NCI-H128 (cell line): ENCODE measurements around the gene MOXD1.

Experiments used
- DNase-seq: peaks from one replicate; lab custom pipeline; 2025; ENCODE audit not compliant: unreplicated experiment; lab: John Stamatoyannopoulos, UW

The MOXD1 gene

DNA sequence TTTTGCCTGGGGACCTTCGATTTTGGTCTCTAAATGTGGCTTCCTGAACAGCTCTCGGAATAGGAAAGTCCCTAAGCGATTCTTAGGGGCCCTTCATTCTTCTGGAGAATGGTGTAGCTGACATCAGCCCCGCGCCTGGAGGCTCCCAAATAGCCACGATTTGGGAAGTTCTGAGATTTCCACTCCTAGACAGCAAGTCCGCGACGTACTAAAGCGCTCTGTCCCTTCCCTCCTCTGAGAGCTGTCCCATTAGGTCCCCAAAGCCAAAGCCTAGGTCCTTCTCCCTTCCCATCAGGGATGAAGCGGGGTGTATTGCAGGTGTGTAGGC lies 756 bp downstream of the MOXD1 start:
- DNase-seq, result no peak

GRCh38 chr6:132399376-132400074 lies 1.8 kb downstream of the MOXD1 start:
- no peak for DNase-seq

GRCh38 chr6:132395015-132395597 lies 6.2 kb downstream of the MOXD1 start:
- no peak for DNase-seq

GRCh38 chr6:132392792-132393191 lies 8.5 kb downstream of the MOXD1 start:
- no peak for DNase-seq

DNA sequence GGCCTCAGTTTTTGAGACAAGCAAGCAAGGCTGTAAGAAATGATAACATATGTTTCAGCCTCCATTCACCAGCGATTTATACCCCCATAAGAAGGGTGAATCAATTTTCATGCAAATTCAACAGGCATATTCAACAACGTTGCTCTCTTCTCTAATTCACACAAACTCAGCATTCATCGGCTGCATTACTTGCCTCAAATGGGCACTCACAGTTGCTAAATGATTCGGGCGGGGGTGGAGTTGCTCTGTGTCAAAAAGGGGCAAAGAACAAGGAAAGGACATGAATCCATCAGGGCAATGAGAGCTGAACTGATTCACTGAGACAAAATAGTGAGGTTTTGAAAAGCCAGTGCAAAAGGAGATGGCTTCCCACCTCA lies 9.0 kb downstream of the MOXD1 start:
- DNase-seq, result no peak

- DNase-seq, result no peak
Measured at GRCh38 chr6:132391391-132392269, 9.6 kb downstream of the MOXD1 start.

DNA sequence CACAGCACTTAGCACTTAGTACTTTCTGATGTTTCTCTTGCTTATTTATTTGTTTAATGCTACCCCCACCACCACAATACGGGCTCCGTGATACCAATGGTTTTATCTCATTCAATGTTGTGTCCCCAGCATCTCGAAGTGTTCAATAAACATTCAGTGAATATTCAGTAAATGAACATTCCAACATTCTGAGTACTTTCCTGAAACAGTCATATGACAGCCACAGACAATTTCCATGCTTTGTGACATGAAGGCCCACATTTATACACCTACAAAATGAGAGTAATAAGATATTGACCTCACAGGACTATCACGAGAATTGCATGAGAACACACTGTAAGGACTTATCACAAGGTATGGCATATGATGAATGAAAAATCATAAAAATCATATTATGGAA lies 10.8 kb downstream of the MOXD1 start:
- no peak for DNase-seq

DNA sequence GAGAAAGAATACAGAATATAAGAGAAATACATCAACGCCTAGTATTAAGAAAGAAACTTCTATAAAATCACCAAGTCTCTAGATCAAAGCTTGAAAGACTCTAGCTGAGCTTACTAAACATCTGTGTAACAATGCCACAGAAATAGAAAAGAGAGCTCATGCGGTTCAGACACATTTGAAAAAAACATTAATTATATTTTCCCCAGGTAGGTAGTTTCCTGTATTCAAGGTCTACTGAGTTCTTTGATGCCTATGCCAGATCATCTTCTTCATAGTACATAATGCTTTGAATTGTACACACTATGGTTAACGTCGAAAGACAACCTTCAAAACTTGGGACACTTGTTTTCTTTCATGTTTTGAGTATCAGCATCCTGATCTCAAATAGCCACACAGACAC lies 11.3 kb downstream of the MOXD1 start:
- no peak for DNase-seq

DNA sequence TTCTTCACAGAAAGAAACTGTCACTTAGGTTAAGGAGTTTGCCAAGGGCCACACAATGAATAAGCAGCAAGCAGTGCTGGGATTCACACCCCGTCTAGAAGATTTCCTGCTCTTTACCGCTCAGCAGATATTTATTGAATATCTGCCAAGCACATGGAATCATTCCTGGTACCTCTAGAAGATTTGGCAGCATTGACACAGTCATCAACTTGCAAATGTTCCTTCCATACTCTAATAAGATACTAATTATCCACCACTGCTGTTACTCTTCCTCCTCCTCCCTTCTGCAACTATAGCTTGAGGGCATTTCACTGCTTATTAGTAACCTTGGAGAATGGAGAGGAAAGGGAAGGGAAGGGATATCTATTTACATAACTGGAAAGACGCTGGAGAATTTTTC lies 13.0 kb downstream of the MOXD1 start:
- DNase-seq, result no peak

GRCh38 chr6:132382630-132383175 lies 18.6 kb downstream of the MOXD1 start:
- no peak for DNase-seq

GRCh38 chr6:132381381-132381780 lies 19.9 kb downstream of the MOXD1 start:
- DNase-seq, result no peak

GRCh38 chr6:132380358-132381029 lies 20.8 kb downstream of the MOXD1 start:
- no peak for DNase-seq

GRCh38 chr6:132369526-132369925 lies 31.7 kb downstream of the MOXD1 start:
- no peak for DNase-seq

- no peak for DNase-seq
Measured at GRCh38 chr6:132368916-132369481, 32.3 kb downstream of the MOXD1 start.

- no peak for DNase-seq
Measured at GRCh38 chr6:132365281-132365907, 35.9 kb downstream of the MOXD1 start.

DNA sequence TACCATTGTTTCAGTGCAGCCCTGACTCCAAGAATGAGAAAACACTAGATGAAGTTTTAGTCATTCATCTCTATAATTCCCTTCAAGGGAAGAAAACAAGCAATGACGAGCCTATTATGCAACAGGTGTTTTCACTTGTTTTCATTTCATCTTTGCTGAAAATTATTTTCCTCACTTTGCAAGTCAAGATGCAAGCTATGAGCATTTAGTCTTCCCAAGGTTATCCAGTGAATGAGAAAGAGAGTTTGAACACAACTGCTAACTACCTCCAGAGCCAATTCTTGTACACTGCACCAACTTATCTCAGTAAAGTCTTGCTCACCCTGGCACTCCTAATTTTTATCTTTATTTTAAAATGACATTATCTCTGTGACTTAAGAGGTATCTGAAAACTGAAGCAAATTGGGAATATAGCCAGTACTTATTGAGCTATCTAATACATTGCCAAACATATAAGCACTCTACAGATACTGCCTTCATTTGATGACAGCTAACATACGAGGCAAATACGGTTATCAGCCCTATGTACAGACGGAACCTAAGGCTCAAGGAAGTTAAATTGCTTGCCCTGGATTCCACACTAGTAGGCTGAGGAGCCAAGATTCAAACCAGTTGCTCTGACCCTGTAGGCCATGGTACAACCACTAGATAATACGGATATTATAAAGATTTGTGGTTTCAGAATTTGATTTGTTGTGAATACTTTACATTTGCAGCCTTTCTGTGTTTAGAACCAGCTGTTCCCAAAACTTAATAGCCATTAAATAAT lies 36.8 kb downstream of the MOXD1 start:
- DNase-seq, result no peak

- no peak for DNase-seq
Measured at GRCh38 chr6:132362442-132363185, 38.7 kb downstream of the MOXD1 start.

DNA sequence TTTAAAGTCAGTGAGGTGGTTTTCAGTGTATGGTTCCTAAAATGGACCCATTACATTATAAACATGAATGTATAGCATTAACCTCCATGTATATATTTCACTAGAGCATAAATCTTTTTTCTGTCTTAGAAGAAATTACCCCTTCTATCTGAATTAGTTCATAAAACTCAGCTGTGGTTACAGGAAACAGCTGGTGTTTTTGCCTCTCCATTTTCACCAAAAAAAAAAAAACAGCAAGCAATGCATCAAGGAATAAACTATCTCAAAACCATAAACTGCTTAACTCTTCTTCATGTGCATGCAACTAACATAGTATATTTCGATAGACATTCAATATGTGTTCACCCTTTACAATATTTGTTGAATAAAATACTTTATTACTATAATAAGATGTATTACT lies 40.2 kb downstream of the MOXD1 start:
- no peak for DNase-seq

DNA sequence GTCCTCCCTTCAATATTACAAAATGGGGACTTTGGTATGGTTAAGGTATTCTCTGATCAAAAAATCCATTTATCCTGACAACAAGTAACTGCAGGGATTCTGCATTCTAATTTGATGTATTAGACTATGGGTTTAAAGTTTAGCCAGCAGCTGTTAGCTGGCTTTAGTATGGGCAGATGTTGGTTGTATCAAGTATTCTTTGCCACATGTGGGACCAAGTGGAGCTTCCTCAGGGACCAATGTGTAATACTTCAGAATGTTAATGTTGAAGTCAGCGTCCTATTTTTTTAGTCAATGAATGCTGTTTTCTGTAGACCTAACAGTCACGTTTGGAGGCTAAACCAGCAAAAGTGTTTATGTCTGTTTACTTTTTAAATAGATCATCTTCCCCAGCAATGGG lies 41.4 kb downstream of the MOXD1 start:
- no peak for DNase-seq
